Brain (organoid and tissue), 1 donor: ENCODE measurements around the gene TNFAIP8L1. TPM values are rescaled to one million over a fixed set of nuclear protein-coding genes. Genes with fewer than 3 reads are reported as not detected.

Experiments
- polyA plus RNA-seq: library from polyadenylated mRNA; stranded (reverse); fragments of 350-450 nt; fragmentation: Illumina TruSeq; extraction: RNeasy Lipid Tissue Mini Kit (QIAGEN cat#74804); gene quantifications from one replicate; pipeline ENCODE4 v1.2.3, GENCODE V29; 2015; ENCODE audit warnings: low read depth, low replicate concordance; ENCODE audit not compliant: insufficient read depth

The TNFAIP8L1 gene
- polyA plus RNA-seq, 1 donor from 2014 or later, result 38.6 TPM

Other genes starting within 250 kb of the TNFAIP8L1 start
- gene SH3GL1, start 239.0 kb upstream of the TNFAIP8L1 start, polyA plus RNA-seq, result 129 TPM
- 36.3 TPM for gene CHAF1A, start 236.9 kb upstream of the TNFAIP8L1 start, polyA plus RNA-seq
- gene UBXN6, start 181.7 kb upstream of the TNFAIP8L1 start, polyA plus RNA-seq, result 266 TPM
- gene HDGFL2, start 167.2 kb upstream of the TNFAIP8L1 start, polyA plus RNA-seq, result 150 TPM
- gene PLIN4, start 121.0 kb upstream of the TNFAIP8L1 start, polyA plus RNA-seq, result 2.3 TPM
- 1.5 TPM for gene PLIN5, start 104.3 kb upstream of the TNFAIP8L1 start, polyA plus RNA-seq
- 0.14 TPM for gene LRG1, start 99.5 kb upstream of the TNFAIP8L1 start, polyA plus RNA-seq
- gene SEMA6B, start 79.8 kb upstream of the TNFAIP8L1 start, polyA plus RNA-seq, result 39.1 TPM
- gene MYDGF, start 30.8 kb downstream of the TNFAIP8L1 start, polyA plus RNA-seq, result 87.7 TPM
- 28.8 TPM for gene DPP9, start 84.3 kb downstream of the TNFAIP8L1 start, polyA plus RNA-seq
- gene FEM1A, start 152.2 kb downstream of the TNFAIP8L1 start, polyA plus RNA-seq, result 12.8 TPM
- gene TICAM1, start 192.2 kb downstream of the TNFAIP8L1 start, polyA plus RNA-seq, result 4.9 TPM
- 35.0 TPM for gene PLIN3, start 228.2 kb downstream of the TNFAIP8L1 start, polyA plus RNA-seq